ENCODE data around the gene TOP2A. TPM values are rescaled to one million over a fixed set of nuclear protein-coding genes. Genes with fewer than 3 reads are reported as not detected.

Gene TOP2A
- total RNA-seq, 4 donors from 2014 or later = 0.26 to 145 (median 1.9) TPM; not detected in 1

DNA sequence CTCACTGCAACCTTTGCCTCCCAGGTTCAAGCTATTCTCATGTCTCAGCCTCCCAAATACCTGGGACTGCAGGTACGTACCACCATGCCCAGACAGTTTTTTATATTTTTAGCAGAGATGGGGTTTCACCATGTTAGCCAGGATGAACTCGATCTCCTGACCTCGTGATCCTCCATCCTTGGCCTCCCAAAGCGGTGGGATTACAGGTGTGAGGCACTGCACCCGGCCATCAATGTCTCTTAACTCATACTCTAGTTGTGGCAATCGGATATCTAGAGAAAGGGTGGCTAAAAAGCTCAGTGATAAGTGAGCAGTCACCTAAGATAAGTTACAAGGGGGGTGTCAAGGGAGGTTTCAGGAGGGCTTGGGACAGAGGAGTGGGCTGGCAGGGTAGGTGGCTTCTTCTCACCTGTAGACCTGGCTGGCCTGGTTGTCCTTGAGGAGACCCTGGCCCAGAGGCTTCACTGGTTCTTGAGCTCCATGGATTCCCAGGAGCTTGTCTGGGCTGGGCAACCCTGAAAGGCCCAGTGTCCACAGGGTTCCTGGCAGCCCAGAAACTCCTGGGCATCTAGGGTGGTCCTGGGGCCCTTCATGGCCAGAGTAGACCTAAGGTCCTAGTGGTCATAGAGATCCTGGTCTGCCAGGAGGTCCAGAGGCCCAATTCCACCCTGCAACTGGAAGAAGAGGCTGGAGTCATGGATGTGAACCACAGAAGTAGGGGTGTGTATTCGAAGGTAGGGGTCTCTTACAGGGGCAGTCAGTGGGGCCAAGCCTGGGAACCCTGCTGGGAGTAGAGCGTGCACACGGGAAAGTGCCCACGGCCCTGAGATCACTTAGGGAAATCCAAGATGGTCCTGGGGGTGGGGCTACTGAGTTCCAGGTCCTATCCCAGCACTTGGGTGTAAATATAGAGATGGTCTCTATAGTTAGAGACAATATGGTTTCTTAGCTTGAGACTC is 12.9 kb upstream of the TOP2A start:
- H3K9me3 ChIP-seq = no peaks in the 10 kb centered on the region
- TF ChIP-seq POLR2A (IDR thresholded peaks at IDR 0.05) = no peak
- TF ChIP-seq, protein P1, sequence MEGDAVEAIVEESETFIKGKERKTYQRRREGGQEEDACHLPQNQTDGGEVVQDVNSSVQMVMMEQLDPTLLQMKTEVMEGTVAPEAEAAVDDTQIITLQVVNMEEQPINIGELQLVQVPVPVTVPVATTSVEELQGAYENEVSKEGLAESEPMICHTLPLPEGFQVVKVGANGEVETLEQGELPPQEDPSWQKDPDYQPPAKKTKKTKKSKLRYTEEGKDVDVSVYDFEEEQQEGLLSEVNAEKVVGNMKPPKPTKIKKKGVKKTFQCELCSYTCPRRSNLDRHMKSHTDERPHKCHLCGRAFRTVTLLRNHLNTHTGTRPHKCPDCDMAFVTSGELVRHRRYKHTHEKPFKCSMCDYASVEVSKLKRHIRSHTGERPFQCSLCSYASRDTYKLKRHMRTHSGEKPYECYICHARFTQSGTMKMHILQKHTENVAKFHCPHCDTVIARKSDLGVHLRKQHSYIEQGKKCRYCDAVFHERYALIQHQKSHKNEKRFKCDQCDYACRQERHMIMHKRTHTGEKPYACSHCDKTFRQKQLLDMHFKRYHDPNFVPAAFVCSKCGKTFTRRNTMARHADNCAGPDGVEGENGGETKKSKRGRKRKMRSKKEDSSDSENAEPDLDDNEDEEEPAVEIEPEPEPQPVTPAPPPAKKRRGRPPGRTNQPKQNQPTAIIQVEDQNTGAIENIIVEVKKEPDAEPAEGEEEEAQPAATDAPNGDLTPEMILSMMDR (IDR thresholded peaks at IDR 0.05) = no peak
- H3K27ac ChIP-seq = no peak overlapping the region
- H3K4me3 ChIP-seq = no peak overlapping the region
- no peak for DNase-seq
- intact Hi-C loops (cut with DNase I; ENCODE audit: low total_unique reads) = no loop called here
- no peaks in the 10 kb centered on the region for H3K36me3 ChIP-seq
- no peaks in the 10 kb centered on the region for H3K27me3 ChIP-seq
- H3K4me1 ChIP-seq = peaks cover 0 to 4% of the 10 kb centered on the region in 2 donors

DNA sequence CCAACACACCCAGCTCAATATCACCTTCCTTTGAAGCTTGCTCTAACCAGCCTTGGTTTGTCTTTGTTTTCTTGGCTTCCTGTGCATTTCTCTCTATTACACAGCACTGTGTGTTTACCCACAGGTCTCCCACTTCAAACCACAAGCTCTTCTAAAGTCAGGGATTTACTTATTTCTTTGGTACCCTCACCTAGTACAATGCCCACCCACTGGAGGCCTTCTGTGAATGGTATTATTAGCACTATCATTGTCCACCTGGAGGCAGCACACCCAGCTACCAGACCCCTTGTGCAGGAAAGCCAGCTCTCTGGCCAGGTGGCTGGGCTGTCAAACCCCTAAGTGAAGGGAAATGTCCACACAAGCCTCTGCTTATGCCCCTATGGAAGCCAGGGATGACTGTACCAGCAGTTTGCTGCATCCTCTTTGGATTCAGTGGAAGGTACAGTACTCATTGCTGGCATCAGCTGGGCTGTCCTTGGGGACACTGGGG is 9.4 kb upstream of the TOP2A start:
- no peaks in the 10 kb centered on the region for H3K27me3 ChIP-seq
- intact Hi-C loops (cut with DNase I; ENCODE audit: low total_unique reads) = no loop called here

DNA sequence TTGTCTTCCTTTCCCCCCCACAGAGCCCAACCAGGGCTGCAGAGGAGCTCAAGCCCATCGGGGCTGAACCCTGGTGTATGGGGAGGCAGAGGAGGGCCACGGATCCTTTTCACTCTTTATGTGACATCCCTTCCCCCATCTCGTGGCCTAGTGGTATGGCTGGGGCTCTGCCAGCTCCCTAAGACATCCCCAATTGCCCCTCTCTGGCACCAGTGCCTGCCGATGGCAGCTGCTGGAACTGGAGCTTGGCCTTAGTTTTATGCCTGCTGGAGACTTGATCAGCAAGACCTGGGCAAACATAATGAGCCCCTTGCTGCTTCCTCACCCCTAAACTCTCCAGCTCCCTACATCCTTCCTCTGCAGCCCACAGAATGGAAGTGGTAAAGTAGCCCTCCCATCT is 8.0 kb upstream of the TOP2A start:
- TF ChIP-seq, protein P1 (IDR thresholded peaks at IDR 0.05) = no peak
- no peak for TF ChIP-seq POLR2A (IDR thresholded peaks at IDR 0.05)
- H3K36me3 ChIP-seq = no peaks in the 10 kb centered on the region
- H3K9me3 ChIP-seq = no peaks in the 10 kb centered on the region
- intact Hi-C loops (cut with DNase I; ENCODE audit: low total_unique reads) = no loop called here
- H3K27ac ChIP-seq = no peak overlapping the region
- H3K27me3 ChIP-seq = no peaks in the 10 kb centered on the region
- H3K4me1 ChIP-seq = no peaks in the 10 kb centered on the region
- no peak for DNase-seq
- H3K4me3 ChIP-seq = no peak overlapping the region

More for the DNA sequence above, 9.4 kb upstream of the TOP2A start:
- no peaks in the 10 kb centered on the region for H3K9me3 ChIP-seq
- DNase-seq = peak in 1 of 2 donors; percentile 6
- H3K4me1 ChIP-seq = no peaks in the 10 kb centered on the region
- no peak overlapping the region for H3K4me3 ChIP-seq
- no peak overlapping the region for H3K27ac ChIP-seq
- no peak for TF ChIP-seq POLR2A (IDR thresholded peaks at IDR 0.05)
- TF ChIP-seq, protein P1 (IDR thresholded peaks at IDR 0.05) = no peak
- no peaks in the 10 kb centered on the region for H3K36me3 ChIP-seq

DNA sequence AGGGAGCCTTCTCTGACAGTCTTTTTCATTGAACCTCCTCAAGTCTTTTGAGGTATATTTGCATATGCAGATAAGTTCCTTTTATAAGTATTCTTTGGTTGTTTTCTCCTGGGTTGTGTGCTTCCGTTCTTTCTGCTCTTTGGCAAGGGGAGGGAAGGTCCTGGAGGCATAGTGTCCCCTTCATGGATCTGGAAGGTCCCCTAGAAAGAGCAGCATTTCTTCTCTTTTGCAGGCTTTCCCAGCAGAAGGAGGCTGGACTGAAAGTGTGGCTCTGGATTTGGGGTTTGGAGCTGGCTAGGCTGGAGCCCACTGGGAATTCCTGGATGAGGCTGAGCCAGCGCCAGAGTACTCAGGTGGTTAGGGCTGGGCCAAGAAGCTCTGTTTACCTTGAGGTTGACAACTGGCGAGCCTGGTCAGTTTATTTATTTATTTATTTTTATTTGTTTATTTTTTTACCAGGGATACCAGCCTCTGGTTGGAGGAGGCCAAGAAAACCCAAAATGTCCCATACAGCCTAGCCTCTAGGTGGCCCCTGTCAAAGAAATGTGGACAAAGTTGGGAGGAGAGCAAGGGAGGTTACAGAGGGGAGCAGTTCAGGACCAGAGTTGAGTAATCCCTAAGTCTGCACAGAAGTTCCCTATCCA is 5.4 kb upstream of the TOP2A start:
- intact Hi-C loops (cut with DNase I; ENCODE audit: low total_unique reads) = no loop called here
- Histone ChIP-seq H3K27me3 (no peaks in the 10 kb centered on the region), H3K9me3 (no peaks in the 10 kb centered on the region), H3K4me1 (no peaks in the 10 kb centered on the region), H3K36me3 (no peaks in the 10 kb centered on the region), H3K27ac (no peak overlapping the region), H3K4me3 (no peak overlapping the region)
- no peak for DNase-seq
- TF ChIP-seq POLR2A (IDR thresholded peaks at IDR 0.05) = no peak
- TF ChIP-seq, protein P1 (IDR thresholded peaks at IDR 0.05) = no peak
